Fibroblast of skin of left quadriceps (primary cell): ENCODE data around the gene RAB14.

Experiments used
- DNase-seq, 2 experiments: peaks; one replicate each; pipeline ENCODE4 v3.0.0-alpha.2; 2013; ENCODE audit warnings: low read depth in 2 of 2

Gene RAB14

GRCh38 chr9:121219530-121219929 is 17.9 kb upstream of the RAB14 start:
- no peak for DNase-seq

GRCh38 chr9:121218357-121219027 is 16.8 kb upstream of the RAB14 start:
- DNase-seq, result no peak

GRCh38 chr9:121217609-121218292 is 16.1 kb upstream of the RAB14 start:
- DNase-seq, result no peak

- no peak for DNase-seq
Observed at GRCh38 chr9:121216271-121216805, 14.7 kb upstream of the RAB14 start.

GRCh38 chr9:121214005-121214404 is 12.3 kb upstream of the RAB14 start:
- DNase-seq, result no peak

GRCh38 chr9:121213136-121213806 is 11.6 kb upstream of the RAB14 start:
- peak; percentile 75 to 79 for DNase-seq

- DNase-seq, result no peak
Observed at GRCh38 chr9:121210536-121210935, 8.9 kb upstream of the RAB14 start.

GRCh38 chr9:121207371-121207940 is 5.8 kb upstream of the RAB14 start:
- DNase-seq, result no peak

- no peak for DNase-seq
Observed at GRCh38 chr9:121206516-121207370, 5.1 kb upstream of the RAB14 start.

GRCh38 chr9:121204611-121205010 is 2.9 kb upstream of the RAB14 start:
- DNase-seq, result no peak

GRCh38 chr9:121204121-121204520 is 2.5 kb upstream of the RAB14 start:
- no peak for DNase-seq

- no peak for DNase-seq
Observed at GRCh38 chr9:121201045-121201737, 478 bp downstream of the RAB14 start.

- no peak for DNase-seq
Observed at GRCh38 chr9:121200356-121200755, 1.3 kb downstream of the RAB14 start.

GRCh38 chr9:121199921-121200320 is 1.7 kb downstream of the RAB14 start:
- no peak for DNase-seq

- no peak for DNase-seq
Observed at GRCh38 chr9:121198512-121199042, 3.1 kb downstream of the RAB14 start.

- no peak for DNase-seq
Observed at GRCh38 chr9:121197132-121197531, 4.5 kb downstream of the RAB14 start.

GRCh38 chr9:121196389-121196788 is 5.3 kb downstream of the RAB14 start:
- no peak for DNase-seq

- DNase-seq, result no peak
Observed at GRCh38 chr9:121194730-121195129, 6.9 kb downstream of the RAB14 start.

- no peak for DNase-seq
Observed at GRCh38 chr9:121192959-121193640, 8.6 kb downstream of the RAB14 start.

- DNase-seq, result no peak
Observed at GRCh38 chr9:121192518-121192917, 9.2 kb downstream of the RAB14 start.
